ENCODE data around the gene NKAIN1.
"Not testable (repeated sequence)": the region's sequence is repeated elsewhere in the genome, so short reads cannot be mapped to it uniquely, and the experiment has no call there.

NKAIN1 gene

GRCh38 chr1:31153423-31153822 lies 86.3 kb downstream of the NKAIN1 start:
- no peak for DNase-seq (ENCODE audit: low read depth)

- no peak for DNase-seq (ENCODE audit: low read depth)
These were observed 87.4 kb downstream of the NKAIN1 start for GRCh38 chr1:31152181-31152795.

- no peak for DNase-seq (ENCODE audit: low read depth)
These were observed 88.3 kb downstream of the NKAIN1 start for GRCh38 chr1:31151402-31151801.

GRCh38 chr1:31148409-31148808 lies 91.3 kb downstream of the NKAIN1 start:
- DNase-seq (ENCODE audit: low read depth) = no peak

- DNase-seq (ENCODE audit: low read depth) = no peak
These were observed 94.0 kb downstream of the NKAIN1 start for GRCh38 chr1:31145648-31146047.

GRCh38 chr1:31144442-31144841 lies 95.2 kb downstream of the NKAIN1 start:
- DNase-seq (ENCODE audit: low read depth) = no peak

GRCh38 chr1:31143455-31143854 lies 96.2 kb downstream of the NKAIN1 start:
- DNase-seq (ENCODE audit: low read depth) = no peak

GRCh38 chr1:31142406-31142805 lies 97.3 kb downstream of the NKAIN1 start:
- DNase-seq (ENCODE audit: low read depth) = no peak

- no peak for DNase-seq (ENCODE audit: low read depth)
These were observed 99.4 kb downstream of the NKAIN1 start for GRCh38 chr1:31140299-31140698.

GRCh38 chr1:31138797-31139521 lies 100.7 kb downstream of the NKAIN1 start:
- not testable (repeated sequence) for DNase-seq (ENCODE audit: low read depth)

GRCh38 chr1:31137873-31138272 lies 101.8 kb downstream of the NKAIN1 start:
- DNase-seq (ENCODE audit: low read depth) = not testable (repeated sequence)

GRCh38 chr1:31135973-31136600 lies 103.6 kb downstream of the NKAIN1 start:
- no peak for DNase-seq (ENCODE audit: low read depth)

GRCh38 chr1:31133368-31133767 lies 106.3 kb downstream of the NKAIN1 start:
- no peak for DNase-seq (ENCODE audit: low read depth)
